Calu3 (cell line): ENCODE measurements around the gene TTC23. TPM values are rescaled to one million over a fixed set of nuclear protein-coding genes. Genes with fewer than 3 reads are reported as not detected.

Source experiments
- BruUV-seq: library from RNA; stranded (reverse); fragments of 400-500 nt; replicated peaks from 2 replicates; lab custom pipeline; 2021; lab: Mats Ljungman, UMichigan
- CTCF ChIA-PET: fragments of 300-600 bp; sonication (Branson Sonifier 250); formaldehyde crosslinking; loops from one replicate; lab custom pipeline; 2022; ENCODE audit warnings: antibody characterized with exemption; lab: Charles Lee
- DNase-seq: peaks from one replicate; pipeline ENCODE4 v3.0.0; 2022
- H3K27ac Mint-ChIP-seq: one replicate; pipeline ENCODE4 v1.8.0; 2022; ENCODE audit warnings: mixed read lengths; ENCODE audit not compliant: unreplicated experiment
- H3K27me3 Mint-ChIP-seq: one replicate; pipeline ENCODE4 v1.8.0; 2022; ENCODE audit warnings: mixed read lengths; ENCODE audit not compliant: unreplicated experiment
- H3K36me3 Mint-ChIP-seq: one replicate; pipeline ENCODE4 v1.8.0; 2022; ENCODE audit warnings: mild to moderate bottlenecking, moderate library complexity, mixed read lengths; ENCODE audit not compliant: insufficient read depth, unreplicated experiment
- H3K4me1 Mint-ChIP-seq: one replicate; pipeline ENCODE4 v1.8.0; 2022; ENCODE audit warnings: mild to moderate bottlenecking, low read depth, mixed read lengths; ENCODE audit not compliant: unreplicated experiment
- H3K4me3 Mint-ChIP-seq: one replicate; pipeline ENCODE4 v1.8.0; 2022; ENCODE audit warnings: mild to moderate bottlenecking, low read depth, moderate library complexity, mixed read lengths; ENCODE audit not compliant: unreplicated experiment
- H3K9me3 Mint-ChIP-seq: one replicate; pipeline ENCODE4 v1.8.0; 2022; ENCODE audit warnings: low read depth, mixed read lengths; ENCODE audit not compliant: unreplicated experiment
- CTCF ChIP-seq: fragments of 200-600 bp; IDR thresholded peaks from one replicate; pipeline ENCODE4 v1.8.0; 2022; ENCODE audit warnings: antibody characterized with exemption; ENCODE audit not compliant: unreplicated experiment
- intact Hi-C: fragments of 100-400 bp; cut with micrococcal nuclease; formaldehyde crosslinking; loops from one replicate; pipeline ENCODE4 v1.10.0; 2022; ENCODE audit not compliant: unreplicated experiment
- total RNA-seq: library from RNA; stranded (reverse); gene quantifications from 2 replicates; pipeline ENCODE4 v1.2.3, GENCODE V29; 2022

Gene TTC23
- total RNA-seq, 1 experiment from 2014 or later: 18.9 TPM

- intact Hi-C loops: no loop called here
- no peak for DNase-seq
- Mint-ChIP-seq H3K4me3 (no peak overlapping the region), H3K36me3 (no peaks in the 10 kb centered on the region), H3K27me3 (no peaks in the 10 kb centered on the region), H3K27ac (no peak overlapping the region), H3K4me1 (no peaks in the 10 kb centered on the region), H3K9me3 (no peaks in the 10 kb centered on the region)
- TF ChIP-seq CTCF: no peak
- no TSS peak for BruUV-seq
- CTCF ChIA-PET: no interaction called here
These were observed 80.5 kb downstream of the TTC23 start for GRCh38 chr15:99168601-99169580.

DNA sequence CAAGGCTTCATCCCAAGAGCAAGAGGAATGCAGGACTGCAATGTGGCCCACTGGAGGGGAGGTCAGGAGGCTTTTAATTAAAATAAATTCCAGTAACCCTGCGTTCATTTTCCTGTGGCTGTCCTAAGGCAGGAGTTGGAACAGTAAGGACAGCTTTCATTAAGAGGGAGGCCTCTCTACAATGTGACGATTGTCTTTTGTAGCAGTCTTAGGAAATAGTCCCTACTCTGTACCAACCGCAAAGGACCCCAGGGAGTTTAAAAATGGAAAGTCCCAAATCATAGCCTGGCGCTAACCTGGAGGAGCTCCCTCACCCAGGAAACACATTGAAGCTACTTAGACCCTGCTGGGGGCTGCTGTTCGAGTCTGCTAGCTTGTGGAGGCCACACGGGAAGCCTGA, 81.7 kb downstream of the TTC23 start:
- Mint-ChIP-seq H3K4me1 (no peaks in the 10 kb centered on the region), H3K9me3 (no peaks in the 10 kb centered on the region), H3K36me3 (no peaks in the 10 kb centered on the region), H3K27ac (no peak overlapping the region), H3K27me3 (no peaks in the 10 kb centered on the region), H3K4me3 (no peak overlapping the region)
- no peak for TF ChIP-seq CTCF
- intact Hi-C loops: no loop called here
- no peak for DNase-seq
- CTCF ChIA-PET: no interaction called here
- BruUV-seq: no TSS peak

DNA sequence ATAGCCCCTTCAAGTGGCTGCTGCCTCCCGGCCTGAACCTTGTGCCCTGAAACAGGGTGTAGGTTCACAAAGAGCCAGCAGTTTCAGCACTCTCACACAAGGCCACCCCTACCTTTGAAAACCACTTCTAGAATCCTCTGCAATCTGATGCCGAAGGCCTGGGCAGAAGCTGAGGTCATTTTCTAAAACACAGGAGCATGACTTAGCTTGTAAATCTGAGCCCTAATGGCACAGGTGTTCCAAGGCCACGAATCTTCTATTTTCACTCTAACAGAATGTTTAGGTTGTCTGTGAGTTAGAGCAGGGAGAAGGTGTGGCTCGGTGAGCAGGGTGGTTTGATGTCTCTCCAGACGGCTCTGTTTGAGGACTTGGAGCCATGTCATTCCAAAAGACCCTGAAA, 82.2 kb downstream of the TTC23 start:
- intact Hi-C loops: no loop called here
- TF ChIP-seq CTCF: no peak
- no peak overlapping the region for H3K27ac Mint-ChIP-seq
- no peaks in the 10 kb centered on the region for H3K4me1 Mint-ChIP-seq
- BruUV-seq: no TSS peak
- CTCF ChIA-PET: no interaction called here
- H3K27me3 Mint-ChIP-seq: no peaks in the 10 kb centered on the region
- DNase-seq: no peak
- no peaks in the 10 kb centered on the region for H3K36me3 Mint-ChIP-seq
- H3K9me3 Mint-ChIP-seq: no peaks in the 10 kb centered on the region
- H3K4me3 Mint-ChIP-seq: no peak overlapping the region

GRCh38 chr15:99165956-99166689, 83.3 kb downstream of the TTC23 start:
- H3K4me1 Mint-ChIP-seq: no peaks in the 10 kb centered on the region
- TF ChIP-seq CTCF: no peak
- intact Hi-C loops: no loop called here
- no peak overlapping the region for H3K4me3 Mint-ChIP-seq
- no peak overlapping the region for H3K27ac Mint-ChIP-seq
- no peak for DNase-seq
- no peaks in the 10 kb centered on the region for H3K9me3 Mint-ChIP-seq
- CTCF ChIA-PET: no interaction called here
- H3K36me3 Mint-ChIP-seq: no peaks in the 10 kb centered on the region
- BruUV-seq: no TSS peak
- H3K27me3 Mint-ChIP-seq: no peaks in the 10 kb centered on the region
